GM21390 (cell line): ENCODE measurements around the gene KRT3.
"Not testable (repeated sequence)": the region's sequence is repeated elsewhere in the genome, so short reads cannot be mapped to it uniquely, and the experiment has no call there.

Source experiments
- ATAC-seq: cut with Tn5 transposase; IDR thresholded peaks from one replicate; pipeline ENCODE4 v1.9.1; 2021; ENCODE audit not compliant: unreplicated experiment

The KRT3 gene

DNA sequence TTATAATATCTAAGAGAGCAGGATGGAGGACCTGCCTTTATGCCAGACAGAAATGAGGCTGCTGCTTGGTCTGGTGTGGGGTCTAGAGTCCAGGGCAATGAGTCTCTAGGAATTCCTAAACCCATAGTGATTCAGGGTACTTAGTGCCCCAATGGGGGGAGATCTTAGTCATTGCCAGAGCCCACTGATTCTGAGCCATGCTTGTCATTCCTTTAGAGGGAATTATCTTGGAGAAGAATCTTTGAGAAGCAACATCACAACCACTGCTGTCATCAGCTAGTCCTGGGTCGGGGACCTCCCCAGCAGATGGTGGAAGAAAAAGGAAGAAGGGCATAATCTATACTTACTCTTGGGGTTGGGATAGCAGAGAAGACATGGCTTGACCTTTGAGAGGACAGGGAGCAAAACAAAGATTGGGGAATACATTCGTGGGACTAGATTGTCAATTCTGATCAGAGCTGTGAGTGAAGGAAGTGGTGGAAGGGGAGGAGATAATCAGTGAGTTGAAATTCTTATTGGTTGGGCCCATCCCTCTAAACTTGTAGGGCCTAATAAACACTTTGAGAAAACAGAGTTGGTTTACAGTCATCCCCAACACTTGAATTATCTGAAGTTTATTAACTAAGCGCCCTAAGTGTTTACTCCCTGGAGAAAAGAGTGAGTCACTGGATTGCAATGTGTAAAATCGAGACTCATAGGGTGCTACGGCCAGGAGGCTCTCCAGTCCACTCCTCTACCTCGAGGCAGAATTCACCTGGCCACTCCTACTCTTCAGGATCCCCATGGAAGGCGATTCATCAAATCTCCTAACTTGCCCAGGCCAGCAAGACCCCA is 3.0 kb upstream of the KRT3 start:
- ATAC-seq = no peak

DNA sequence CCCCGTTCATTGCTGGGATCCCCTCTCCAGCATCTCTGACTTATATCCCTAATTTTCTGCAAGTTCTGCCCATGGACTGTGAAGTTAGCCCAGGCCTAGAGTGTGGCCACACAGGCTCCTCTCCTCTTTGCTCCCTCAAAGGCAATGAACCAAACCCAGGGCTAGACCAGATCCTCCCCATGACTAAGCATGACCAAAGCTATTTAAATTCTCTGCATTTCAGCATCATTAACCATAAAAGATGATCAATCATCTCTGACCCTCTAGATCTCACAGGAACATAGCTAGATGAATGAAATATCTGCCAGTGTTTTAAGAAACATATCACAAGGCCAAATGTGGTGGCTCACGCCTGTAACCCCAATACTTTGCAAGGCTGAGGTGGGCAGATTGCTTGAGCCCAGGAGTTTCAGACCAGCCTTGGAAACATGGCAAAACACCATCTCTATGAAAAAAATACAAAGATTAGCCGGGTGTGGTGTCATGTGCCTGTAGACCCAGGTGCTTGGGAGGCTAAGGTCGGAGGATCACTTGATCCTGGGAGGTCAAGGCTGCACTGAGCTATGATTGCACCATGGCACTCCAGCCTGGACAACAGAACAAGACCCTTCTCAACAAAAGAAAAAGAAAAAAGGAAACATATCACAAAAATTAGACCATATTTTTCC is 2.2 kb upstream of the KRT3 start:
- ATAC-seq = no peak

DNA sequence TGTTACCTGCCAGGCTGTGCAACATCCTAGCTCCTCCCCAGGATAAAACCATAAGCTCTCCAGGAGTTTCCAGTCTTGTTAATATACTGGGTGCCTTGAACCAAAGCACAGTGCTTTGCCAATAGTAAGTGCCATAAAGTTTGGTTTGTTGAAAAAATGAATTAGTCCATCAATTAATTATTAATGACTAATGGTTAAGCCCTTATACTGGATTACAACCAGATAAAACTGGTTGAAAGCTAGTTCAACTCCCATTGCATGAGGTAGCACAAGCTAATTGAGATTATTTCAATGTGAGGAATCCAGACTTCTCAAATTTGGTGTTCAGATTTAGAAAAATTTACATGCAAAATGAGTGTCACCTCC is 1.6 kb upstream of the KRT3 start:
- ATAC-seq = no peak

DNA sequence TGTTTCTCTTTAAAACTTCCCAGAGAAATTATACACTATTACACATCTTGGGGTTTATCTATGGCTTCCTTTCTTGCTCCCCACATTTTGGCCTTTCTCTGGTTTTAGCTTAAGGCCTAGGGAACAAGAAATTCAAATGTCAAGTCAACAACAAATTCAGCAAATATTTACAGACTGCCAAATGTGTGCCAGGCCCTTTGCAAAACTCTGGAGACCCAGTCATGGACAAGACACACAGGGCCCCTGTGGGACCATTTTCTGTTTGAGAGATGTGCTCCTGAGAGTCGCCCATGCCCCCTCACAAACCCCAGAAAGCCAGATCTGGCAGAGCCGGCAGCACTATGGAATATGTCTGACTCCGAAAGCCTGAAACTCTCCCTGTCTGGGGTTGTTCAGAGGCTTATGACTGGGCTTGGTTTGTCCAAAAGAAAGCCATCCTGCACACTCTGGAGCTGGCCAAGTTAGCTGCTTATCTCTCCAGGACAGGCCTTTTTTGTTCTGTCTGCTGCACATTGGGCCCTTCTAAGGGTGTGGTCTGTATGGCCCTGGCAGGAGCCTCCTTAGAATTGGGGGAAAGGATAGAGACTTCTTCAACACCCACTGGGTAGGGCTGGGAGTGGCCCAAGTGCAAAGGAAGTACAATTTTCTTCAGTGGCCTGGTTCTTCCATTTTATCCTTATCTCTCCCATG is 1.1 kb upstream of the KRT3 start:
- ATAC-seq = no peak

DNA sequence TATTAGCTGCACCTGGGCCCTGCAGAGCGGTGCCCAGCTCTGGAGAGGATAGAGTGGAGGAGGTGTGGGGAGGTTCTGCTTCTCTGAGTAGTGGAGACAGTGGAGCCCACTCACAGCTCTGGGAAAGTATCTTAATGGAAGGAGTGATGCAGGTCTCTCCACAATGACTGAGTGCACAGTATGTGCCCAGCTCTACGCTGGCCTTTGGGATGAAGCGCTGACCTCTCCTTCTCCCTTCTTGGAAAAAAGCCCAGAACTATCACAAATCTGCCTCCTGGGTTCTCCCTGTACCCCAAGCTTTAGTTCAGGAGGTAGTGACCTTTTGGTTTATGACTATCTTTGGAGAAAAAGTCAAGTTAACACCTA is 495 bp upstream of the KRT3 start:
- no peak for ATAC-seq

DNA sequence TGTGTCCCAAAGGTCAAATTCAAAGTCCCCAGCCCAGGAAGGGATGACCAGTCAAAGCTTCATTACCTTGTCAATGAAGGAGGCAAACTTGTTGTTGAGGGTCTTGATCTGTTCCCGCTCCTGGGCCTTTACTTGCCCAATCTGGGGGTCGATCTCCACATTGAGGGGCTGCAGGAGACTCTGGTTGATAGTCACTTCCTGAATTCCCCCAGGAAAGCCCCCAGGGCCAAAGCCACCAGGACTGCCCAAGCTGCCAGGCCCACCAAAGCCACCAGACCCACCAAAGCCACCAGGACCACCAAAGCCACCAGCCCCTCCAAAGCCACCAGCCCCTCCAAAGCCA is 614 bp downstream of the KRT3 start:
- not testable (repeated sequence) for ATAC-seq

DNA sequence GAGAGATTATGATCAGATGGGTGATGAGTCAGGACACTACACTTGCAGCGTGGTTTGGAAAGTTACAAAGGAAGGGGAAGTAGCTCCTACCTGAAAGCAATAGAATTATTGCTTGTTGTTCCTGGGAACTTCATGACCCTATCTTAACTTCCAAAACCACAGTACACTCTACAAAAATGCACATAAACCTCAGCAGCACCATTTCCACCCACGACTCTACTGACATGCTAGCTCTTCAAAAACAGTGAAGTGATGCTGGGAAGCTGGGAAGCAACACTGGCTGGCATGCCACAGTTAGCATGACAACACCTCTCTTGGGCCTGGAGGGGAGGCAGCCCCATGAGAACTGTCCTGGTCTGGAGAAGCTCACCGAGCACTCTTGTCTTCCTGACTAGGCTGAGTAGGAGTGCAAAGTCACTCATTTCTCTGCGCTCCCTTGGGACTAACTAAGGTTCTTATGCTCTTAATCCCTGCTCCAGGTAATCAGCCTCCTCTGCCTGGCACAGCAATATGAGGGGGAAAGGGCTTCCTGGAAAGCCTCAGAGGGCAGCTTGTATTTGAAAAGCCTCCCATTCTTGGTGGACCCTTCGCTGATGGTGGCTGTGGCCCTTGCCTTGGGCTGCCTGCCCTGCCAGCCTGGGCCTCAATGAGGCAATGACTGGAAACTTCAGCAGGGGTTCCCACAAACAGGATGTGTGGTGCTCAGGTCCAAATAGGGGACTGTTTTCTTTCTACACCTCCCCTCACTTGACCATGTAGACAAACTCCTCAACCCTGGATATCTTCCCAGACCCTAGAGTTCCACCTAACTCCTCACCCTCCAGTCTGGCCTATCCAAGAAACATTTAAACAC is 1.2 kb downstream of the KRT3 start:
- ATAC-seq = no peak

DNA sequence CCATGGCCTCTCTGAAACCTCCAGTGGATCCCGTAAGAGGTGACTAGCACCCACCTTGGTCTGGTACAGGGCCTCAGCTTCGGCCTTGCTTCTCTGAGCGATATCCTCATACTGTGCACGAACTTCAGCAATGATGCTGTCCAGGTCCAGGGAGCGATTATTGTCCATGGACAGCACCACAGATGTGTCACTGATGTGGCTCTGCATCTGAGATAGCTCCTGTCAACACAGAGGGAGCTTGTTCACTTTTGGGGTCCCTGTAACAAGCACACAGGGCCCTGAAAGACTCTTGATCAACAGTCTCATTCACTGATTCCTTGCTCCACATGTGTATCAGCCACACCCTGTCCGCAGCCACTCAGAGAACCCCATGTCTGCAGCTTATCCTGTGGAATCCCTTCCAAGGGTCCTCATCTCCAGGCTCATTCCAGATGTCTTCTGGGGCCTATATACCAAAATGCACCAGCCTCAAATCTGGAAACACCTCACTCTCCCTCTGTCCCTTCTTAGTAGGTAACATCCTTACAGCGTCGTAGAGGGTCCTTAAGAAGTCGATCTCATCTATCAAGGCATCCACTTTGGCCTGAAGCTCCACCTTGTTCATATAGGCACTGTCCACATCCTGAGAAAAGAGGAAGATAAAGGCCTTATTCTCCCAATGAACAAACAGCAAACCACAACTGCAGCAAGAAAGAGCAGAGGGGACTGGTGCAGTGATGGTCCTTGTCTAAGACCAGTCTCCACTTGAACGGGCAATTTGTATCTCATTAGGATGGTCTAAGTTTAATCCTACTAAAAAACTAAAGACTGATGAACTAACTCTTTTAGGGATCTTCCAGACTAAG is 3.5 kb downstream of the KRT3 start:
- ATAC-seq = no peak

DNA sequence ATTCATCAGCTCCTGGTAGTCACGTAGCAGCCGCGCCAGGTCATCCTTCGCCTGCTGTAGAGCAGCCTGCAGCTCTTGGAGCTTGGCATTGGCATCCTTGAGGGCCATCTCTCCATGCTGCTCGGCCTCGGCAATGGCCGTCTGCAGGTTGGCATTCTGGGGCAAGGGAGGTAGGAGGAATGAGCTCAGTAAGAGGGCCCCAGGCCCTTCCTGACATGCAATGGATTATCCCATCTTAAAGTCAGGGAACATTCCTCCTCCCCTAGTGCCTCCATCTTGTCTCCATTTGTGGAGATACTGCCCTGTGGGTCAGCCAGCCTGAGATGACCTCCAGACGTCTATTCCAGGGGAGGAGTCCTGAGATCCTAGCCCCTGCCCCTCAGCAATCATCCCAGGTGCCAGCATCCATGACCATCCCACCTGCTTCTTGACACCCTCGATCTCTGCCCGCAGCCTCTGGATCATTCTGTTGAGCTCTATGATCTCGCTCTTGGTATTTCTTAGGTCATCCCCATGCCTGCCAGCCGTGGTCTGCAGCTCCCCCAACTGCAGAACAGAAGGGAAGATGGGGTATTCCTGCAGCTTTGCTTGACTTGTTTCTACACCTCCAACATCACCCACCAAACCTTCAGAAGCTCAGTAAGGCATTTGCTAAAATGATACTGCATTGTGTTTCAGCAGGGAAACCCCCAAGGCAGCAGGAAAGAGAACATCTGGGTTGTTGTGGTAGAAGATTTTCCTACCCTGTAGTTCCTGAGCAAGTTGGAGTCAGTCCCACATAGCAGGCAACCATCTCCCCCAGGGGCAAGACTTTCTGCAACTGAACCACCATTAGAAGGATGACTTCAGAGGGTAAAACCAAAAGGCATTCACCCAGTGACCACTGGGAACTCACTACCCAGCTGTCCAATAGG is 4.4 kb downstream of the KRT3 start:
- ATAC-seq = no peak

DNA sequence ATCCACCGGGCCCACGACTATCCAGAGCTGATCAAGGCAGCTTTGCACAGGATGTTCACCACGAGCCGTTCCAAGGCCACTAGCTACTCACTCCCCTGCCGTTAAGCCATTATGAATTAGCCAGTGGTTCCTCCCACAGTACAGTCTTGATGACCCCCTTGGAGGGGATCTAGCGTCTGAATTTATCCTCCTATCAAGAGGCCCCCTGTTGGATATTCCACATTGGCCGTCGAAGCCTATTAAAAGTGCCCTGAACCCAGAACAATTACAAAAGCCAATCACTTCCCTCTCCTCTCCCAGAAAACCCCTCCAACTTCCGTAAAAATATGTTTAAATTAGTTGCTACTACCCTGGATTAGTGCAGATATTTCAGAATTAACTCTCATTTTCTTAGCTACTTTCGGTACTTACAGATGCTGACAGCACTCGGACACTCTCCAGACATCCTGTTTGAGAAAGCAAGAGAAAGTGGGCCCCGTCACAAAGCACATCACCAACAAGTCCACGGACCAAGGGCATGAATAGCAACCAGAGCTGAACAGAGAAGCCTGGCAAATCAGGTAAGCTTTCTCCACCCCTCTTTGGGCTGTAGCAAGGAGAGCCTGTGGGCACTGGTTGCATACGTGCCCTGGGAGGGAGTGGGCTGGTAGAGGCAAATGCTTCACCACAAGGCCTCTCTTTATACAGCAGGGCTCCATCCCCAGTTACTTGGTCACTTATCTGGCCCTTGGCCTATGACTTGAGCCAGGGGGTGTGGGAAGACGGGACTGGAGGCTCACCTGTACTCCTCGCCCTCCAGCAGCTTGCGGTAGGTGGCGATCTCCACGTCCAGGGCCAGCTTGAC is 5.3 kb downstream of the KRT3 start:
- no peak for ATAC-seq

DNA sequence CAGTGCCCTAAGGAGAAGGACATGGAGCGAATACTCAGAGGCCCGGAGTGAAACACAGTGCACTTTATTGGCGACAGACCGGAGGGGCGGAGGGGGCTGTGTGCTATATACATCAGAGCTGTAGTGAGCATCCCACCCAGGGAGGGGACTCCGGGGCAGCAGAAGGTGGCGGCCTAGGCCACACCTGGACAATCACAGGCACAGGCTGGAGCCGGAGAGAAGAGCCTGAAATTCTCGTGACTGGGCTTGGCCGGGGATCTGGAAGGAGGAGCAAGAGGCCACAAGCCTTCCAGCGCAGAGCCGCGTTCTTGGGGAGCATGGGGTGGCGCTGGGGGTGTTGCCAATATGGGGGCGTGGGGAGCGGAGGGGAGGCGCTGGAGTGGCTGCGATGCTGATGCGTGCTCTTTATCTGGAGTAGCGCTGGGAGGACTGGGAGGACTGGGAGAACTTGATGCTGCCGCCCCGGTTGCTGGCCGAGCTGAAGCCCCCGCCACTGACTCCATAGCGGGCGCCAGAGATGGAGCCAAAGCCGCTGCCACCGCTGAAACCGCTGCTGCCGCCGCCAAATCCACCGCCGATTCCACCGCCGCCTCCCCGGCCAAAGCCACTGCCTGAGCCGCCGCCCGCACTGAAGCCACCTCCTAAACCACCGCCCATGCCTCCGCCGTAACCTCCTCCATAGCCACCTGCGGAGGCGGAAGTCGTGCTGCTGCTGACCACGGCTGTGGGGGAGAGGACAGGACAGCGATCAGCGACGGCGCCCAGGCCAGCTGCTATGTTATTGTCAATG is 6.1 kb downstream of the KRT3 start:
- ATAC-seq = no peak

DNA sequence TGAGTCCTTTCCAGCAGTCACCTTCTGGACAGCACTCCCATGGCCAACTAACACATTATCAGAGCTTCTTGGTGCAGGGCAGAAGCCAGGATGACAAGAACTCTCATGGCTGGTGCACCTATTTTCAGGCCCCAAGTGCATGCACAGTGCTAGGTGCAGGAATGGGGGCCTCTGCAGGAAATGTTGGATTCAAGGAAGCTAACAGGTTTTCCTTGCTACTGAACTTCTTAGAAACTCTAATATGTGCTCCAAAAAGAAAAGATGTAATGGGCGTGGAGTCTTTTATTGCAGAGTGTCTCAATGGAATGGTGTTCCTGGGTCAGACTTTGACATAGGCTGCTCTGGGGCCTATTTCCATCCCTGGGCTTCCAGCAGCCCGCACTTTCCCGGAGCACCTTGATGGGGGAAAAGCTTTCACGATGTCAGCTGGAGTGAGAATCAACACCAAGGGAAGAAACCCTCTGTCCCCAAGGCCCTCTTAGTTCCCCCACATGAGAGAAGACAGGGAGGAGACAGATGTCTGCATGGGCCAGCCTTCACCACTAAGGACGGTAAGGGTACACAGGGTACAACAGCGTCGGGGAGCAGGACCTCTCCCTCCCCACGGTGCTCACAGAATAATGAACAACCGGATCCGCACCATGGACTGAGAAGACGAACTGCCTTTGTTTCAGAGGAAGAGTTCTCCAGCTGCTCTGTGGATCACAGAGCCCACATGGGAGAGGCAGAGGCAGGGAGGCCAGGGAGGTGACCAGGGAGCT is 6.9 kb downstream of the KRT3 start:
- ATAC-seq = no peak

DNA sequence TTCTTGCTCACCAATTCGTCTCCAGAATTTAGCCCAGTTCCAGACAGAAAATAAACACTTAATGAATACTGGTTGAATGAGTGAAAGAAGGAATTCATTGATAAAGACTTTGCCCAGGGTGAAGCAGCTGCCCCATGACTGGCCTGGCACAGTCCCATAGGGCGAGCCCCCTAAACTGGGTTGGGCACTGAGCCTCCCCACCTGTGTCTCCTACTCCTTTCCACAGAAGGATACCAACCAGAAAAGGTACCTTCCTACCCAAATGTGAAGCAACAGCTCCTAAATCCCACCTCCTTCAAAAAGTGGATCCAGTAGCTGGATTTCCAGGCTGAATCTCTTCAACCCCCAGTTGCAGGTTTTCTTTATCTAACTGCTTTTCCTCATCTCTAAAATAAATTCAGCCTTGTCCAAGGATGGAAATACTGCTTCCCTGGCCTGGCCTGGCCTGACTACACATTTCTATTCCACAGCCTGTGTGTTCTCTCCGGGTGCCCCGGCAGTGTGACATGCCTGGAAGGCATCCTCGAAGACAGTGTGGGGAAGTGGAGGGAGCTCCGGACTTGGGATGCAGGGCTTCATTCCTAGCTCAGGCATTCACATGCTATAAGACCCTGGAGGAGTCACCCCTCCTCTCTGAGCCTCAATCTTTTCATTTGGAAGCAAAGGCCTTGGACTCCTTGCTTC is 7.6 kb downstream of the KRT3 start:
- no peak for ATAC-seq

DNA sequence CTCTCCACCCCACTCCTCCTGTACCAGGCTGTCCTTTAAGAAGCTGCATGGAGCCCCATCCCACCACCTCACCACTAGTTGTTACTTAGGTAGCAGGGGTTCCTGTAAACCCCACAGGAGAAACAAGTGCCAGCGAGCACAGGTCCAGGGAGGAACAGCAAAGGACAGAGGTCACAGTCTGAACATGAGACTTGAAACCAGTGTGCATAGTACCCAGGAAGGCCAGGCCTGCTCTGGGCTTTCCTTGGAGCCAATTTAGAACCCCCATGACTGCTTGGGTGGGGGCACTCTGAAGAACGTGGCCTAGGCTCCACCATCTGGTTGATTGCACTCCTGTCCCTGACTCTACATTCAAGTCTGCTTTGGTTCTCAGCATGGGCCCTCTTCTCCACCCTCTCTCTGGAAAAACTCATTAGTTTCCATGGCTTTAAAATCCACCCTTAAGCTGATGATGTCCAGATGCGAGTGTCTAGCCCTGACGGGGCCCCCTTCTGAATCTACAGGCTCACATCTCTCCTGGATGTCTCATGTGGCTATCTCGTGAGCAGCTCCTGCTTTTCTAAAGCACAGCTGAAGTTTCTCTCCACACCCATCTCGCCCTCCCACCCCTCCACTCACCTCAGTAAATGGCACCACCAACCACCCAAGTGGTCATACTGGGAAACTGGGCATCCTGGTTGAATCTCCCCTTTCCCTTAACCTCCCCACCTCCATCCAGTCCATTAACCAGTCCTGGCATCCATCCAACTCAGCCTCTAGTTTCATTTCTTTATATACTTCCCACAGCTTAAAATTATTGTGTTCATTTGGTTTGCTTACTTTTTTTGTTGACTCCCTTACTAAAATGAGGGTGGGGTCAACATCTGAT is 8.4 kb downstream of the KRT3 start:
- no peak for ATAC-seq

DNA sequence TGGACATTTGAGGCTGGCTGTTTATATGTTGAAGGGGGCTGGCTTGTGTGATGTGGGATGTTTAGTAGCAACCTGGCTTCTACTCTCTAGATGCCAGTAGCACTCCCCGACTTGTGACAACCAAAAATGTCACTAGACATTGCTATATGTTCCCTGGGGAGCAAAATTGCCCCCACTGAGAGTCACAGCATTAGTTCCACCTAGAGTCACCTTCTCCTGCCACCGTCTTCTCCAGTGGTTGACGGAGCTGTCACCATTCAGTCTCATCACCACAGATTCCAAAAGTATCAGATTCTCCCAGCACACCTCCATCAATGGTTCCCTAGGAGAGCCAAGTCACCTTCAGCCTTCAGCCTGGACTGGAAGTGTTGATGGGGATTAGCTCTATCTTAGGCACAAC is 11.0 kb downstream of the KRT3 start:
- ATAC-seq = no peak
